ENCODE measurements around the gene ATXN10.

The ATXN10 gene

DNA sequence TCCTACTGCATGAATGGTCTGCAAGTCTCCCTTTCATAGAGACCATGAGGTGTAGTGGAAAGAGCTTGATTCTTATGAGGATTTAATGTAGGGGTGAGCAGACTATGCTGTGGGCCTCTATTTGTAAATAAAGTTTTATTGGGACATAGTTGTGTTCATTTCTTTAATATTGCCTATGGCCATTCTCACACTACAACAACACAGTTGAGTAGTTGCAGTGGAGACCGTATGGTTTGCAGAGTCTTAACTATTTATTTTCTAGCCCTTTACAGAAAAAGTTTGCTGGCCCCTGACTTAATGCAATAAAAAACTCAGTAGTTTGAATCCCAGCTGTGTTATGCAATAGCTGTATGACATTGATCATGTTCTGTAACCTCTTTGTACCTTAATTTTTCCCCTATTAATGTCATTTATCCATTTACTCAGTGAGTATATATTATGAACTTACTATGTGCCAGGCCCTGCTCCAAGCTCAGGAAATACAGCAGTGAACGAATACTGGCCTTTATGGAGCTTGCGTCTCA is 106.3 kb downstream of the ATXN10 start:
- TF ChIP-seq CTCF (IDR thresholded peaks at IDR 0.05; ENCODE audit: extremely low read depth, missing control alignments), result no peak
- no peak for DNase-seq (ENCODE audit: low spot score)

DNA sequence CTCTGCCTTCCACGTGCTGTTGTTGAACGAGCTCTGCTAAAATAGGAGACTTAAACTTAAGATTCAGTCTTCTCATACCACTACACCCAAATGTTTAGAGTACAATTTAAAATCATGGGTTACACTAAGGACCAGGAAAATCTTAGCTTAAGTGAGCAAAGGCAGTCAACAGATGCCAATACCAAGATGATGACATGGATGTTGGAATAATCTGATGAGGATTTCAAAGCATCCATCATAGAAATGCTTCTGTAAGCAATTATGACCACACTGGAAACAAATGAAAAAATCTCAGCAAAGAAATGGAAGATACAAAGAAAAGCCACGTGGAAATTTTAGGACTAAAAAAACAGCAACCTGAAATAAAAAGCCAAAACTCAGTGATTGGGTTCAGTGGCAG is 109.8 kb downstream of the ATXN10 start:
- TF ChIP-seq CTCF (IDR thresholded peaks at IDR 0.05; ENCODE audit: extremely low read depth, missing control alignments), result no peak
- no peak for DNase-seq (ENCODE audit: low spot score)

GRCh38 chr22:45781966-45782365 is 110.3 kb downstream of the ATXN10 start:
- DNase-seq (ENCODE audit: low spot score), result no peak
- TF ChIP-seq CTCF (IDR thresholded peaks at IDR 0.05; ENCODE audit: extremely low read depth, missing control alignments), result no peak

GRCh38 chr22:45783021-45783420 is 111.4 kb downstream of the ATXN10 start:
- no peak for DNase-seq (ENCODE audit: low spot score)
- no peak for TF ChIP-seq CTCF (IDR thresholded peaks at IDR 0.05; ENCODE audit: extremely low read depth, missing control alignments)

GRCh38 chr22:45783690-45784089 is 112.1 kb downstream of the ATXN10 start:
- no peak for TF ChIP-seq CTCF (IDR thresholded peaks at IDR 0.05; ENCODE audit: extremely low read depth, missing control alignments)
- DNase-seq (ENCODE audit: low spot score), result no peak

DNA sequence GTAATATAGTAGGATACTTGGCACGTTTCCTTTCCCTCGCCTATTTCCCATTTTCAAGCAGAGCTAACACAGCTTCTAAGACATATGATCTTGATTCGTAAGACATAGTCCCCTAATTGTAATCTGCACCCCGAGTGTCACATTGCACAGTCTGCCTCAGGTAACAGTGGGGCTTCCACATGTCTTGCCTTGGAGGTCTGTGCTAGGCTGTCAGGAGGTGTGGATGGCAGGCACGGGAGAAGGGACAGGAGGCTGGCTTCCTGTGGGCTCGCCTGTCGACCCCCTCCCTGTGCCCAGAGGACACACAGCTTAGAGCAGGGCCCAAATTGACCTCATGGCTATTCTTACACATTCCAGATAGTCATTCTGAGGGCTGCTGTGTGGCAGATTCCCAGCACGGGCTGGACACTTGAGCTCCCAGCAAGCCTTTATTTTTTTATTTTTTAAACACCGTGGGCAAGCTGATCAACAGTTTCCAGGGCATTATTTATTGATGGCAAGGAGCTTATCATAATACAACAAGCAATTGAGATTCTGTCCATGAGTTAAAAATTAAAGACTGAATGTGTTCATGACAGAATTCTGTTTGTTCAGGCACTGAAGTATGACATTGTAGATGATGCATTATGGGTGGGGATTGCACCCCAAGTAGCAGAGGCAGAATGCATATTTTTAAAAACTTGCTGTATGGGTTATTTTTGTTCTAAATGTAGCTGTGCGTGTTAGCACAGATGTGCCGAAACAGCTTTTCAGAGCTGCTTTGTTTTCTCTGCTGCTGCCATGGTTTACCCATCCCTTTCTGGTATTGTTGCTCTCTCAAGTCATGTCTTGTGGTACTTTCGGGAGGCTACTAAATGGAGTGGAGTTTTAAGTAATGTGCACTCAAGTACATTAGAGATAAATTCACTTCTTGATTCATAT is 113.0 kb downstream of the ATXN10 start:
- DNase-seq (ENCODE audit: low spot score), result peak; percentile 27
- TF ChIP-seq CTCF (IDR thresholded peaks at IDR 0.05; ENCODE audit: extremely low read depth, missing control alignments), result no peak

DNA sequence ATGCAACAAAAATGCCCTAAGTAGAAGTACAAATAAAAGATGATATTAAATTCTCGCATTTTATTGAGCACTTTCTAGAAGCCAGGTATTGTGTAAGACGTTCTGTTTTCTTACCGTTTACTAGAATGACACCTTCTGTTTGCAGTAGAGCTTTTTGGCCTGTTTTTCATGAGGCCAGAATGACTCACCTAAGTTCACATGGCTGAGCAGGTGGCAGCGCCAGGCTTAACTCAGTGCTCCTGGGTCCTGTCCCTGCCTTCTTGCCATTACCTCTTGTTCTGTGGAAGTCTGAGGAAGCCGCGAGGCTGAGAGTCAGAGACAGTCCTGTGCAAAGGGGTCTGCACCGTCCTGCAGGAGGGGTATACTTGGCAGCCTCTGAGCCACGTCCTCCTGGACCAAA is 113.8 kb downstream of the ATXN10 start:
- no peak for TF ChIP-seq CTCF (IDR thresholded peaks at IDR 0.05; ENCODE audit: extremely low read depth, missing control alignments)
- DNase-seq (ENCODE audit: low spot score), result no peak

All from GM20000 (cell line).